Sigmoid colon (tissue), 7 donors: Measurements from ENCODE around the gene TRAF3. TPM values are rescaled to one million over a fixed set of nuclear protein-coding genes. Genes with fewer than 3 reads are reported as not detected.

Experiments used
- DNase-seq: peaks from one replicate; pipeline ENCODE4 v3.0.0-alpha.2; 2019
- H3K27ac ChIP-seq, 4 donors: fragments of 200-600 bp; sonication (generic); one replicate each; pipeline ENCODE4 v1.5.1; 2016 to 2019; ENCODE audit warnings: mild to moderate bottlenecking in 1 of 4
- H3K27me3 ChIP-seq, 3 donors: fragments of 200-600 bp; sonication (generic); one replicate each; pipeline ENCODE4 v1.5.1; 2019; ENCODE audit warnings: mild to moderate bottlenecking in 1 of 3
- H3K36me3 ChIP-seq, 4 donors: fragments of 200-600 bp; sonication (generic); one replicate each; pipeline ENCODE4 v1.5.1; 2016 to 2019
- H3K4me1 ChIP-seq, 4 donors: fragments of 200-600 bp; sonication (generic); one replicate each; pipeline ENCODE4 v1.5.1; 2017 to 2019
- H3K4me3 ChIP-seq, 4 donors: fragments of 200-600 bp; sonication (generic); one replicate each; pipeline ENCODE4 v1.5.1; 2017 to 2019; ENCODE audit warnings: mild to moderate bottlenecking in 2 of 4, moderate library complexity in 1 of 4
- H3K9me3 ChIP-seq, 4 donors: fragments of 200-600 bp in 3 of 4; sonication (generic) in 3 of 4; one replicate each; pipeline versions ENCODE4 v1.5.1 to v1.6.1; 2013 to 2019
- CTCF ChIP-seq, 4 experiments: fragments of 450-650 bp in 3 of 4; fragments of 200-600 bp in 1 of 4; IDR thresholded peaks; one replicate each; pipeline ENCODE4 v1.5.1; 2016 to 2019; ENCODE audit warnings: antibody characterized with exemption in 4 of 4, mild to moderate bottlenecking in 3 of 4, moderate library complexity in 2 of 4
- EP300 ChIP-seq, 4 donors: sonication (generic); formaldehyde crosslinking; IDR thresholded peaks; one replicate each; pipeline ENCODE4 v1.6.1; 2017; ENCODE audit warnings: antibody characterized with exemption in 4 of 4
- POLR2A ChIP-seq, 2 donors: fragments of 450-650 bp; IDR thresholded peaks; one replicate each; pipeline ENCODE4 v1.6.1; 2016; ENCODE audit warnings: antibody characterized with exemption in 2 of 2, mild to moderate bottlenecking in 2 of 2, moderate library complexity in 2 of 2
- POLR2AphosphoS5 ChIP-seq, 4 donors: sonication (generic); formaldehyde crosslinking; IDR thresholded peaks; one replicate each; pipeline ENCODE4 v1.6.1; 2017; ENCODE audit warnings: antibody characterized with exemption in 4 of 4
- WGBS, 2 donors: extraction: QIAGEN DNeasy Blood & Tissue Kit; methylation state at CpG; one replicate each; pipeline ENCODE4 v1.1.7; 2013; 5-methylcytosine and 5-hydroxymethylcytosine counted together
- intact Hi-C: fragments of 100-400 bp; cut with DNase I; formaldehyde crosslinking; loops from one replicate; pipeline ENCODE4 v1.15.1; 2023
- polyA plus RNA-seq, 3 donors: library from polyadenylated mRNA; stranded (reverse); fragments of 200-250 nt; gene quantifications; one replicate each; pipeline ENCODE4 v1.2.3, GENCODE V29; 2013
- total RNA-seq, 4 donors: library from RNA; depleted of rRNA; stranded (reverse); fragments of >200 nt; gene quantifications; one replicate each; pipeline ENCODE4 v1.1.0, GENCODE V29; 2016
- donor health status: healthy with polysubstance abuse.
- donor health status: Bipolar disorder and iron deficiency.
- donor health status: healthy.

The TRAF3 gene
- total and polyA plus RNA-seq, 7 donors: 9.5 to 18.6 (median 12.3) TPM

GRCh38 chr14:102927878-102928411 is 150.7 kb downstream of the TRAF3 start:
- no peak for TF ChIP-seq EP300 (IDR thresholded peaks at IDR 0.05)
- TF ChIP-seq CTCF (IDR thresholded peaks at IDR 0.05): no peak
- no peak for TF ChIP-seq POLR2A (IDR thresholded peaks at IDR 0.05)
- TF ChIP-seq POLR2AphosphoS5 (IDR thresholded peaks at IDR 0.05): no peak
- no peak for DNase-seq
- Histone ChIP-seq H3K27me3 (peaks cover 44 to 77% (median 66%) of the 10 kb centered on the region in 3 donors), H3K36me3 (peaks cover 0 to 15% (median 4%) of the 10 kb centered on the region in 4 donors), H3K27ac (peak overlapping the region in 1 of 4 donors; percentile 33), H3K4me1 (peaks cover 0 to 39% (median 36%) of the 10 kb centered on the region in 4 donors), H3K4me3 (peak overlapping the region; percentile 9 to 45 (median 36)), H3K9me3 (no peaks in the 10 kb centered on the region)
- 4 to 10% methylated on average over 35 of the region's 35 CpGs for WGBS, 2 donors
- intact Hi-C loops: no loop called here

- WGBS, 2 donors: 1 to 2% methylated on average over 94 of the region's 94 CpGs
- intact Hi-C loops: no loop called here
- Histone ChIP-seq H3K27ac (peak overlapping the region in 1 of 4 donors; percentile 33), H3K4me1 (peaks cover 0 to 32% (median 31%) of the 10 kb centered on the region in 4 donors), H3K27me3 (peaks cover 37 to 70% (median 60%) of the 10 kb centered on the region in 3 donors), H3K36me3 (peaks cover 0 to 22% (median 7%) of the 10 kb centered on the region in 4 donors), H3K9me3 (no peaks in the 10 kb centered on the region), H3K4me3 (peak overlapping the region; percentile 9 to 45 (median 36))
- no peak for DNase-seq
- TF ChIP-seq CTCF (IDR thresholded peaks at IDR 0.05) (no peak), POLR2A (IDR thresholded peaks at IDR 0.05) (peak in 1 of 2 donors; percentile 68)
These were observed 151.4 kb downstream of the TRAF3 start for GRCh38 chr14:102928412-102929240.

- peak overlapping the region in 1 of 4 donors; percentile 7 for H3K27ac ChIP-seq
- no peak for TF ChIP-seq POLR2AphosphoS5 (IDR thresholded peaks at IDR 0.05)
- no peak for TF ChIP-seq POLR2A (IDR thresholded peaks at IDR 0.05)
- no peak for TF ChIP-seq CTCF (IDR thresholded peaks at IDR 0.05)
- no peak for TF ChIP-seq EP300 (IDR thresholded peaks at IDR 0.05)
These were observed 152.2 kb downstream of the TRAF3 start for GRCh38 chr14:102929241-102930137.

DNA sequence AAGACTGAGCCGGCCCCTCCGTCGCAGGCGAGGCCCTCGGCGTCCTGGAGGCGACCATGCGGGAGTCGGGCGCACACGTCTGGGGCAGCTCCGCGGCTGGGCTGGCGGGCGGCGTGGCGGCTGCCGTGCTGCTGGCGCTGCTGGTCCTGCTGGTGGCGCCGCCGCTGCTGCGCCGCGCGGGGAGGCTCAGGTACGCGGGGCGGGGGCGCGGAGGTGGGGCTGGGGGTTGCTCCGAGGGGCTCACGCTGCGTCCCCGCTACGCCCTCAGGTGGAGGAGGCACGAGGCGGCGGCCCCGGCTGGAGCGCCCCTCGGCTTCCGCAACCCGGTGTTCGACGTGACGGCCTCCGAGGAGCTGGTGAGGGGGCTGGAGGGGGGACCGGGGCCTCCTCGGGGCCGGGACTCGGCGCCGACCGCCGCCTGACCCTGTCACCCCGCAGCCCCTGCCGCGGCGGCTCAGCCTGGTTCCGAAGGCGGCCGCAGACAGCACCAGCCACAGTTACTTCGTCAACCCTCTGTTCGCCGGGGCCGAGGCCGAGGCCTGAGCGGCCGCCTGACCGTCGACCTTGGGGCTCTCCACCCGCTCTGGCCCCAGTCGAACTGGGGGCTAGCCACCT is 153.0 kb downstream of the TRAF3 start:
- Histone ChIP-seq H3K27me3 (peaks cover 28 to 54% (median 43%) of the 10 kb centered on the region in 3 donors), H3K4me1 (peaks cover 0 to 30% (median 30%) of the 10 kb centered on the region in 4 donors), H3K9me3 (no peaks in the 10 kb centered on the region), H3K36me3 (peaks cover 0 to 27% (median 9%) of the 10 kb centered on the region in 4 donors), H3K27ac (no peak overlapping the region), H3K4me3 (peak overlapping the region in 3 of 4 donors; percentile 29 to 45 (median 44))
- intact Hi-C loops: no loop called here
- no peak for DNase-seq
- WGBS, 2 donors: 4 to 11% methylated on average over 74 of the region's 74 CpGs
- TF ChIP-seq POLR2A (IDR thresholded peaks at IDR 0.05) (no peak), CTCF (IDR thresholded peaks at IDR 0.05) (no peak), EP300 (IDR thresholded peaks at IDR 0.05) (no peak), POLR2AphosphoS5 (IDR thresholded peaks at IDR 0.05) (no peak)

More at GRCh38 chr14:102929241-102930137, 152.2 kb downstream of the TRAF3 start:
- intact Hi-C loops: no loop called here
- peaks cover 0 to 27% (median 9%) of the 10 kb centered on the region in 4 donors for H3K36me3 ChIP-seq
- peaks cover 0 to 30% (median 30%) of the 10 kb centered on the region in 4 donors for H3K4me1 ChIP-seq
- DNase-seq: no peak
- H3K27me3 ChIP-seq: peaks cover 32 to 62% (median 51%) of the 10 kb centered on the region in 3 donors
- WGBS, 2 donors: 2 to 5% methylated on average over 94 of the region's 94 CpGs
- peak overlapping the region in 3 of 4 donors; percentile 29 to 45 (median 44) for H3K4me3 ChIP-seq
- H3K9me3 ChIP-seq: no peaks in the 10 kb centered on the region
